ENCODE data around the gene NEK7. TPM values are rescaled to one million over a fixed set of nuclear protein-coding genes. Genes with fewer than 3 reads are reported as not detected.

The NEK7 gene
- polyA plus RNA-seq, 4 donors, result 14.9 to 38.3 (median 27.2) TPM

DNA sequence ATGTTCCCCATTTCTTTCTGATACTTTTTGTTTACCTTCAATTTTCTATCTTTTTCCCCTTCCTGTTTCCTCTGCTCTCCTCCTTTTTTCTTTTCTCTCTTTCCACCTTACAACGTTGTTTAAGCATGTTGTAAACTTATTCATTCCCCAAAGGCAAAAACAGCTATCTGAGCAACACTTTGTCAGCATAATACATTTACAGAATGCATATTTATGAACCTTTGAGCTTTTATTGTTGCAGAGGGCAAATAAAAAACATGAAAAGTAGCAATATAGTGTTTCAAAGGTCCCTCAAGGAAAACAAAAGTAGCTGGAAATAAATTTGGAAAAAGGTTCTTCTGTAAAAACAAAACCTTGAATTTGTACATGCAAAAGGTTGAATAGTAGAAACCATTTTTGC, 214.2 kb downstream of the NEK7 start:
- Histone ChIP-seq H3K4me1 (ENCODE audit: control insufficient read depth in 3 of 3, insufficient read depth in 2 of 3, low read depth in 1 of 3, low read length in 2 of 3) (no peaks in the 10 kb centered on the region), H3K4me3 (ENCODE audit: low read depth in 1 of 3, low read length in 3 of 3) (no peak overlapping the region), H3K9me3 (ENCODE audit: control insufficient read depth in 2 of 2, insufficient read depth in 1 of 2, low read depth in 1 of 2, low read length in 1 of 2) (no peaks in the 10 kb centered on the region), H3K27me3 (ENCODE audit: control insufficient read depth in 3 of 3, insufficient read depth in 3 of 3, low read length in 3 of 3) (no peaks in the 10 kb centered on the region), H3K27ac (ENCODE audit: low read depth in 1 of 3, low read length in 2 of 3) (no peak overlapping the region), H3K36me3 (ENCODE audit: control insufficient read depth in 3 of 3, insufficient read depth in 2 of 3, low read depth in 1 of 3, low read length in 3 of 3) (no peaks in the 10 kb centered on the region)
- FAIRE-seq (no peak), DNase-seq (no peak)
- 19 to 52% (median 35%) methylated on average over 1 of the region's 1 CpG for WGBS, 3 donors

Other genes with a start within 250 kb of the NEK7 start
- under 1 TPM in 2 of 4 donors, not detected in 2; 0.03 to 0.09 TPM for gene LHX9, start 239.6 kb upstream of the NEK7 start, polyA plus RNA-seq